IPS-18c (cell line): Measurements from ENCODE around the gene CADPS.

Experiments
- H3K4me3 ChIP-seq: 2 replicates; pipeline ENCODE4 v1.7.0; 2013; ENCODE audit warnings: low read depth, mild to moderate bottlenecking, low read length, moderate library complexity; ENCODE audit not compliant: insufficient read depth
- H3K9me3 ChIP-seq: one replicate; pipeline ENCODE4 v1.6.1; 2013; ENCODE audit warnings: mild to moderate bottlenecking, low read length, moderate library complexity; ENCODE audit not compliant: control insufficient read depth, insufficient read depth

The CADPS gene

DNA sequence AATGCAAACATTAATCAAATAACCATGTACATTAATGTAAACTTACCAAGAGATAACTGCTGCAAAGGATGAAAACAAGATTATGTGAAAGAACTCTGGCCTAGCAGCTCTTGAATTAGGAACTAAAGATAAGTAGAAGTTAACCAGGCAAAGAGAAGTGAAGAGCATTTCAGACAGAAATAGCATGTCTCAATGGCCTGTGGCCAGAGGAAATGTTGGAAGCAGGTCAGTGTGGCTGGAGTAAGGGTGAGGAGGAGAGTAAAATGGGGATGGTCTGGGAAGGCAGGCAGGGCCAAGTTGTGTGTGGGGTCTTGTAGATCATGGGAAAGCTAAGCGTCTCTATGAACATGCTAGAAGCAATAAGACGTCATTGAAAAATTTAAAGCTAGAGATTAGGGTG lies 192.4 kb downstream of the CADPS start:
- no peak overlapping the region for H3K4me3 ChIP-seq
- no peaks in the 10 kb centered on the region for H3K9me3 ChIP-seq

DNA sequence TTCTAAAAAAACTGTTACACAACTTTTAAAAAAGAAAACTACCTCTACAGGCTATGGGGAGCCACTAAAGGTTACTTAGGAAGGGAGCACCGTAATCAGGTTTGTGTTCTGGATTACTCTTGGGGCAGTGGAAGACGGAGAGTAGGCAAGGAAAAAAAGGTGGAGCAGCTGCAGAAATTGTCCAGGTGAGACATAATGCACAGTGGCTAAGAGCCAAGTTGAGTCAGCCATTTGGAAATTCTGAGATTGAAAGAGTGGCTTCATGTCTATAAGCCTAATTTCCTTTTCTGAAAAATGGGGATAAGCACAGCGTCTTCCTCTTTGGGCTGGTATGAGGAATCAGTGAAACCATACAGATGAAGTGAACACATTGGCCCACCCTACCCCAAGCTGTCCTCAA lies 195.2 kb downstream of the CADPS start:
- H3K9me3 ChIP-seq, result no peaks in the 10 kb centered on the region
- no peak overlapping the region for H3K4me3 ChIP-seq

DNA sequence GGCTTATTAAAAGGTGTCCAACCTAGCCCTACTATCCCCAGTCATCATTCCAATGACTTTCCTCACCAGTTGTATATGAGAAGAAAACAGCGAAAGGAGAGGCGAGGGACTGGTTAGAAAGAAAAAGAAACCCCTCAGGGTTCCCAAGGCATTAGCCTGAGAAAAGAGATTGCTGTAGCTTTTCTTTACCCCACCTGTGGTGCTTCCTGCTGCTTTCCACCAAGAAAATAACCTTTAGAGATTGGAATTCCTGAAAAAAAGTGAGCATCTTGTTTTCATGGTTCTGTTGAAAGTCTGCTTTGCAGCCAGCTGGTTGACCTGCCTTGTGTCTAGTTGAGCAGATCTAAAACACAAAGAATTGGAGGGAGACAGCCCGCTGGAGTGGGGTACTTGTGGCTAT lies 196.4 kb downstream of the CADPS start:
- Histone ChIP-seq H3K9me3 (no peaks in the 10 kb centered on the region), H3K4me3 (no peak overlapping the region)

DNA sequence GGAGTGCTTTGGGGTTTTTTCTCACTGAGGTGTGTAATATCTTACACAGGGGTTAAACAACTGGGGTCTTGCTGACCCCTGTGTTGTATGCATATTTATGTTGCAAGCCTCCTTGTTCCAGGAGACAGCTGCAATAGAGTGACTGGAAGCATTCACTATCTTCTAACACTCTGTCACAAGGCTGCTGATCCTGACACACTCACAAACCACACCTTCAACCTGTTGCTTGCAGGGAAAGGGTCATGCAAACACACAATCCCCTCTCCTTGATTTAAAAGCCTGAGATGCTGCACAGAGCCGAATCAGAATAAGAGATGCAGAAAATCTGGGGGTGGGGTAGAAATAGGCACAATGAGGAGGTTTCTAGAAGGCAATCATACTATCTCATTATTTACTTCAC lies 197.3 kb downstream of the CADPS start:
- H3K4me3 ChIP-seq, result no peak overlapping the region
- H3K9me3 ChIP-seq, result no peaks in the 10 kb centered on the region

DNA sequence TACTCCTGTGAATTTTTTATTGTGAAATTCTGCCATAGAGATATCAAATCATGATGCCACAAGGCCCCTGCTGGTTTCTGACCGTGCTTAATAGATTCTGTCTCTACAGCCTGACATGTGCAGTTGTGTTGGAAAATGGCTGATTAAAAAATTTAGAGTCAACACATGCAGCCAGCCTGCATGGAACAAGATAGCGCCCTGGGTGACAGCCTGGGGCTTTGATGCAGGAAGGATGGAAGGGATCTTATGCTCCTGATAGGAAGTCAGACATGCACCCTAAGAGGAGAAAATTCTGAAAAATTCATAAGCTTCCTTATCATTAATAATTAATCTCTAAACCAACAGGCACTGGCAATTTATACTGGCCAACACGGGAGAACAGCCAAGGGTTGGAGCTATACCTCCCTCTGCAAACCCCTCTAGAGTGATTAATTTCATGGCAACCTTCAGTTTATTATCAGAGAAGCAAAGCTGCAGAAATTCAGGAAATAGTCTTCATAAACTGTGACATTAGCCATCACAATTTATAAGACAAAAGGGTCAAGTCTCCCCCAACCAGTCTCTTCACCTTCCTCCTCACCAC lies 198.4 kb downstream of the CADPS start:
- H3K4me3 ChIP-seq, result no peak overlapping the region
- no peaks in the 10 kb centered on the region for H3K9me3 ChIP-seq

- Histone ChIP-seq H3K4me3 (no peak overlapping the region), H3K9me3 (no peaks in the 10 kb centered on the region)
Measured at GRCh38 chr3:62675492-62675891, 199.7 kb downstream of the CADPS start.

- Histone ChIP-seq H3K9me3 (peaks cover 2% of the 10 kb centered on the region), H3K4me3 (no peak overlapping the region)
Measured at GRCh38 chr3:62672988-62673313, 202.3 kb downstream of the CADPS start.

GRCh38 chr3:62672270-62672987 lies 202.8 kb downstream of the CADPS start:
- Histone ChIP-seq H3K9me3 (peaks cover 3% of the 10 kb centered on the region), H3K4me3 (no peak overlapping the region)

DNA sequence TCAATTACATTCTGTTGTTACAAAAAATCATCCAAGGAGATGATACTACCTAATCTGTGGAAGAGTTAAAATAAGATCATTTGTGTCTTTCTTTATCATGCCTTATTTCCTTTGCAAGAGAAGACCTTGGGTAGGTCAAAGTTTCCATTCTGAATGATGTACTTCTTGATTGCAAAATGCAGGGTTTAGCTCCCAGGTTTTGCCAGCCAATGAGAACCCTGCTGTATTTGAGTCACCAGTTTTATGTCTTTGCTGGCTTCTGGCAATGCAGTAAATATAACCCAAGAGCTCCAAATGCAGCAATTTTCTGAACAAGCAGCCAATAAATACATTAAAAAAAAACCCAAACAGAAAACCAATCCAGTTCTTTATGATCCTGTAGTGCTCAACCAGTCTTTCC lies 204.9 kb downstream of the CADPS start:
- H3K4me3 ChIP-seq, result no peak overlapping the region
- H3K9me3 ChIP-seq, result peaks cover 3% of the 10 kb centered on the region

- Histone ChIP-seq H3K4me3 (no peak overlapping the region), H3K9me3 (peaks cover 3% of the 10 kb centered on the region)
Measured at GRCh38 chr3:62669161-62669560, 206.1 kb downstream of the CADPS start.

- no peak overlapping the region for H3K4me3 ChIP-seq
- H3K9me3 ChIP-seq, result peaks cover 3% of the 10 kb centered on the region
Measured at GRCh38 chr3:62667714-62668113, 207.5 kb downstream of the CADPS start.

DNA sequence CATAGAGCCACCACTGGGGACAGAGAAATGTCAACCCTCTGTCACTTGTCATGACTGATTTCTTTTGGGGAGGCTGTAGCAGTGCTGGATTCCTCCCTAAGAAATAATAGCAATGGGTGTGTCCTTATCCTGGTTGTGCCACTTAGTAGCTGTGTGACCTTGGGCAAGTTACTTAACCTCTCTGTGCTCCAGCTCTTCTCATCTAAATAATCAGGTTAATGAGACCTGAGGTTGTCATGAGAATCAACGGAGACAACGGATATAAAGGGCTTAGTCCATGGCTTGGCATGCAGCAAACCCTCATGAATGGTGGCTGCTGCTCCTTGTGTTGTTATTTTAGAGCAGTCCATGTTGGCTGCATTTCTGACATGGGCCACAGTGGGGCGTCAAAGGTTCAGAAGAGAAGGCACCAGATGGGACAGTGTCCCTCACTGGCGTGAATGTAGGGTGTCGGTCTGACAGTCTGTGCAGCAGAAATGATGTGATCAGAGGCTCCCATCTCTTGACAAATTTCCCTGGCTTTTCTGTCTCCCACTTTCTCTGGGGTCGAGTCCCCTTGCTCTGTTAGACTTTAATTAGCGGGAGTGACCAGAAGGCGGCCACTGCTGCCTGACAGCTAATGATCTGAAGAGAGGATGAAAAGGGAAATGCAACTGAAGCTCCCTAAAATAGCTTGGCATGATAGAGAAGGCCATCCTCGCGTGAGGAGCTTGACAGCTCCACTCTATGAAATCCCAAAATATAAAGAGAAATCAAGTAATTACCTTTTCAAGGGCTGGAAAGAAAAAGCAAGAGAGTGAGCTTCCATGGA lies 209.4 kb downstream of the CADPS start:
- Histone ChIP-seq H3K9me3 (peaks cover 3% of the 10 kb centered on the region), H3K4me3 (no peak overlapping the region)

DNA sequence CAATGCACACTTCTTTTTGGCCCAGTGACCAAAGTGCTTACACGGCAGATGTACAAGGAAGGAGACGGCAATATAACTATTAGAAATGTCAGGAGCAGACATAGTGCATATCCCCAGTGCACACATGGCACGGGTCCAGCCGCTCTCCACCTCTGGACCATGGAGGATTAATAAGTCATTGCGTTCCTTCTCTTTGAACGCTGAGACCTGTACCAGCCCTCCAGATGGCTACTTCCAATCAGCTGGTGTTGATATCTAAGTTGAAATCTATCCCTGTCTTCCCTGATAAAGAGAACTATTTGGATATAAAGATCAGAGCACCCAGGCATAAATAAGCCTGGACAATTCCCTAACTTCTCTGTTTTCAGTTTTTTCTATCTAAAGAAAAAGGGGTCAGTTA lies 212.5 kb downstream of the CADPS start:
- Histone ChIP-seq H3K4me3 (no peak overlapping the region), H3K9me3 (no peaks in the 10 kb centered on the region)

DNA sequence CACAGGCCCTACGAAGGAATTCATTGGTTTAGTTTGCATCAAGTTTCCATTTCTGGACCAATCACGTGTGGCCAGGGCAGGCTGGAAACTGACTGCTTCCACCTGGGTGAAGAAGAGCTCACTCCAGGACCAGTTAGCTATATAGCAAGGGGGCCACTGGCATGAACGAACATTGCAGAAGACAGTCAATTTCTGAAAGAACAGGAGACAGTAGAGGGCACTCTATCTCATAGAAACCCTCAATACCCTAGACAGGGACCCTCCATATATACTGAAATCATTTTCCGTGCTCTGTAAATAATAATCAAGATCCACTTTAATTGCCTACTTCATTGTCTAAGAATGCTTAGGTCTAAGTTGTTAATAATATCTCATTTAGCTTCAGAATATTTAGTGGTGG lies 215.6 kb downstream of the CADPS start:
- Histone ChIP-seq H3K9me3 (no peaks in the 10 kb centered on the region), H3K4me3 (no peak overlapping the region)

- no peaks in the 10 kb centered on the region for H3K9me3 ChIP-seq
- no peak overlapping the region for H3K4me3 ChIP-seq
Measured at GRCh38 chr3:62655691-62656063, 219.5 kb downstream of the CADPS start.

DNA sequence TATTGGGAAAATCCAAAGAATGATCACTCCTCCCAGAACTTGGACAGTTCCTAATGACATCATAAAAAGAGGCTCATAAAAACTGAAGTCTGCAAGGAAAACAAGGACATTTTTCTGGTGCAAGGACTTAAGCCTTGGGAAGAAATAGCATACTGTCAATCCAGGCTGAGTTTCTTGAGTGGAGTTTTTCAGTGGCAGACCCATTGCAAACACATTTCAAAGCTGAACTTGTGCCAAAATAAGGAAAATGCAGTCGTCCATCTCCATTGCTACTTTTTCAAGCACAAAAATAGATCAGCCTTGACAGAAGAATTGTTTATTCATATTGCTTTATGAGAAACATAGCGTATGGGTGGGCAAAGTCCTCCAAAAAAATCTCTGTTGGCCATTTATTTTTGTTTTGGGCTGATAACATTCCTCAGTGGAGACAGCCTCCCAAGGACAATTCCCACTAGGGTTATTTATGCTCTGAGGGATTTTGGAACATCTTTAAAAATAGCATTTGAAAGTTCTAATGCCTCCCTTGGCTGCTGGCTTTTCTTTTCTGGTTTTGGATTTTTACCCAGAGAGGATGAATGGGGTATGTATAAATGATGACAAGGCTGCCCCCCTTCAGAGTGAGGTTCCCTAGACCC lies 220.0 kb downstream of the CADPS start:
- no peak overlapping the region for H3K4me3 ChIP-seq

DNA sequence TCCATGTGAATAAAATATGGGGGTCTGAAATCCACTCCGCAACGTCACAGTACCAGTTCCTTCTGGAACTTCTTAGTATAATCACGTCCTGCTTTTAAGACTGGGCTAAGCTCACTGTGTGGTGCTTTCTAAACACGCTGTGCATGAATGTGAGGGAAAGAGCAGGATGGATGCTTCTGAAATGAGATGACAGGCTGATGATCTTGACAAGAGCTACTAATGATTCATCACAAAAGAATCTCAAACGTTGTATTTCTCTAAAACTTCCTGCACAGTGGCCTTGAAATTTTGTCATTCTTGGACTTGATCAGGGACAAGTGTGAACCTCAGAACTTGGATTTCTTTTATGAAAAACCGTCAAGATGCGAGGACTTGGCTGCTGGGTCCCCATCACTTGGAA lies 221.4 kb downstream of the CADPS start:
- Histone ChIP-seq H3K4me3 (no peak overlapping the region), H3K9me3 (no peaks in the 10 kb centered on the region)

More for the DNA sequence above, 220.0 kb downstream of the CADPS start:
- no peaks in the 10 kb centered on the region for H3K9me3 ChIP-seq

GRCh38 chr3:62647711-62648110 lies 227.5 kb downstream of the CADPS start:
- Histone ChIP-seq H3K4me3 (no peak overlapping the region), H3K9me3 (no peaks in the 10 kb centered on the region)
